Neuronal stem cell (in vitro differentiated cells): ENCODE results near the gene DNAH3.

Experiments
- DNase-seq: peaks from one replicate; pipeline ENCODE4 v3.0.0-alpha.2; 2013; ENCODE audit warnings: low spot score
- H2AFZ ChIP-seq: one replicate; pipeline ENCODE4 v1.6.1; 2013; ENCODE audit warnings: mild to moderate bottlenecking, low read length, inconsistent platforms
- H2AK5ac ChIP-seq: 2 replicates; pipeline ENCODE4 v1.6.1; 2013; ENCODE audit warnings: low read depth, mild to moderate bottlenecking, inconsistent platforms, low read length, moderate library complexity, mixed read lengths
- H2BK120ac ChIP-seq: 2 replicates; pipeline ENCODE4 v1.6.1; 2013; ENCODE audit warnings: low read depth, mild to moderate bottlenecking, inconsistent platforms, low read length, moderate library complexity, mixed read lengths
- H2BK12ac ChIP-seq: one replicate; pipeline ENCODE4 v1.6.1; 2013; ENCODE audit warnings: low read length, inconsistent platforms
- H2BK15ac ChIP-seq: 2 replicates; pipeline ENCODE4 v1.6.1; 2013; ENCODE audit warnings: mild to moderate bottlenecking, low read length, inconsistent platforms, mixed read lengths
- H2BK5ac ChIP-seq: one replicate; pipeline ENCODE4 v1.6.1; 2013; ENCODE audit warnings: inconsistent platforms, mild to moderate bottlenecking, low read length, moderate library complexity
- H3K14ac ChIP-seq: one replicate; pipeline ENCODE4 v1.6.1; 2013; ENCODE audit warnings: low read length, inconsistent platforms
- H3K18ac ChIP-seq: 2 replicates; pipeline ENCODE4 v1.6.1; 2013; ENCODE audit warnings: low read length, inconsistent platforms
- H3K23ac ChIP-seq: 2 replicates; pipeline ENCODE4 v1.6.1; 2013; ENCODE audit warnings: low read depth, mild to moderate bottlenecking, mixed read lengths, low read length, inconsistent platforms; ENCODE audit not compliant: poor library complexity
- H3K27ac ChIP-seq: replicated peaks from 3 replicates; pipeline ENCODE4 v1.5.1; 2013; ENCODE audit warnings: low read length, inconsistent platforms
- H3K27me3 ChIP-seq, 3 experiments: 2 replicates each; pipeline ENCODE4 v1.6.1; 2013; ENCODE audit warnings: low read length in 3 of 3, mild to moderate bottlenecking in 2 of 3, inconsistent platforms in 1 of 3, low read depth in 1 of 3, mixed read lengths in 1 of 3, moderate library complexity in 1 of 3; ENCODE audit not compliant: control insufficient read depth in 3 of 3, insufficient read depth in 3 of 3
- H3K36me3 ChIP-seq, 2 donors: replicated peaks in 1 of 2; 2 replicates each; pipeline ENCODE4 v1.6.1; 2013; ENCODE audit warnings: low read length in 2 of 2; ENCODE audit not compliant: control insufficient read depth in 2 of 2, insufficient read depth in 2 of 2
- H3K4ac ChIP-seq: 2 replicates; pipeline ENCODE4 v1.6.1; 2013; ENCODE audit warnings: inconsistent platforms, mild to moderate bottlenecking, low read length, moderate library complexity
- H3K4me1 ChIP-seq, 2 donors: 1 replicate in 1 of 2; 2 replicates in 1 of 2; pipeline ENCODE4 v1.6.1; 2013; ENCODE audit warnings: low read length in 2 of 2, low read depth in 1 of 2; ENCODE audit not compliant: control insufficient read depth in 2 of 2, insufficient read depth in 1 of 2
- H3K4me2 ChIP-seq: one replicate; pipeline ENCODE4 v1.6.1; 2013; ENCODE audit warnings: mild to moderate bottlenecking, low read length, inconsistent platforms; ENCODE audit not compliant: insufficient read depth, poor library complexity, severe bottlenecking
- H3K4me3 ChIP-seq, 2 donors: 2 replicates each; pipeline ENCODE4 v1.5.1; 2013; ENCODE audit warnings: low read length in 2 of 2, mild to moderate bottlenecking in 2 of 2, inconsistent platforms in 1 of 2, moderate library complexity in 1 of 2
- H3K79me1 ChIP-seq: one replicate; pipeline ENCODE4 v1.6.1; 2013; ENCODE audit warnings: low read depth, mild to moderate bottlenecking, inconsistent platforms, low read length, moderate library complexity
- H3K9ac ChIP-seq: one replicate; pipeline ENCODE4 v1.6.1; 2013; ENCODE audit warnings: mild to moderate bottlenecking, low read depth, low read length, inconsistent platforms; ENCODE audit not compliant: poor library complexity
- H3K9me3 ChIP-seq, 2 donors: replicated peaks in 1 of 2; 2 replicates each; pipeline versions ENCODE3 to v1.6.1; 2013; ENCODE audit warnings: low read length in 2 of 2, mild to moderate bottlenecking in 2 of 2, inconsistent platforms in 1 of 2, low read depth in 1 of 2, mixed read lengths in 1 of 2, moderate library complexity in 1 of 2; ENCODE audit not compliant: control insufficient read depth in 2 of 2, insufficient read depth in 1 of 2
- H4K8ac ChIP-seq: one replicate; pipeline ENCODE4 v1.6.1; 2013; ENCODE audit warnings: low read depth, mild to moderate bottlenecking, inconsistent platforms, low read length, moderate library complexity
- H4K91ac ChIP-seq: one replicate; pipeline ENCODE4 v1.6.1; 2013; ENCODE audit warnings: low read length, low read depth, mild to moderate bottlenecking, inconsistent platforms; ENCODE audit not compliant: poor library complexity
- WGBS, 2 donors: extraction: QIAGEN DNeasy Blood & Tissue Kit; methylation state at CpG; one replicate each; pipeline ENCODE4 v1.1.7; 2013; ENCODE audit warnings: missing lambda C conversion rate in 2 of 2, mixed read lengths in 1 of 2; ENCODE audit not compliant: insufficient read length in 2 of 2, insufficient replicate concordance in 1 of 2; ENCODE audit errors: extremely low coverage in 2 of 2; 5-methylcytosine and 5-hydroxymethylcytosine counted together

The DNAH3 gene

GRCh38 chr16:21159281-21159951, 8.8 kb upstream of the DNAH3 start:
- peak overlapping the region; percentile 95 for H3K4me2 ChIP-seq
- H3K9ac ChIP-seq, result peak overlapping the region; percentile 24
- peak overlapping the region; percentile 16 for H3K23ac ChIP-seq
- H3K27me3 ChIP-seq, result no peaks in the 10 kb centered on the region
- peak overlapping the region; percentile 70 for H2BK120ac ChIP-seq
- no peak overlapping the region for H2BK12ac ChIP-seq
- WGBS, 2 donors, result no CpG with 5 or more reads among the region's 27 CpGs
- peak overlapping the region; percentile 17 for H3K14ac ChIP-seq
- no peak overlapping the region for H4K8ac ChIP-seq
- H2AK5ac ChIP-seq, result no peak overlapping the region
- H3K36me3 ChIP-seq, result peaks cover 5 to 37% of the 10 kb centered on the region in 2 donors
- H2BK15ac ChIP-seq, result no peak overlapping the region
- H3K9me3 ChIP-seq, result no peaks in the 10 kb centered on the region
- H3K79me1 ChIP-seq, result no peaks in the 10 kb centered on the region
- H3K18ac ChIP-seq, result peak overlapping the region; percentile 92
- H2BK5ac ChIP-seq, result no peak overlapping the region
- H2AFZ ChIP-seq, result peak overlapping the region; percentile 98
- H3K4me3 ChIP-seq, result peak overlapping the region; percentile 75 to 86
- peaks cover 3 to 6% of the 10 kb centered on the region in 2 donors for H3K4me1 ChIP-seq
- DNase-seq, result peak; percentile 37
- no peak overlapping the region for H4K91ac ChIP-seq
- no peak overlapping the region for H3K27ac ChIP-seq
- H3K4ac ChIP-seq, result no peak overlapping the region

- Histone ChIP-seq H2BK120ac (peak within 1 kb of the TSS; percentile 70), H3K9me3 (no peaks in the 10 kb centered on the region), H3K4me1 (peaks cover 3 to 6% of the 10 kb centered on the region in 2 donors), H3K14ac (peak within 1 kb of the TSS; percentile 71), H2BK15ac (no peak within 1 kb of the TSS), H3K9ac (peak within 1 kb of the TSS; percentile 88), H2AK5ac (no peak within 1 kb of the TSS), H2AFZ (peak within 1 kb of the TSS; percentile 98), H3K36me3 (peaks cover 5 to 28% of the 10 kb centered on the region in 2 donors), H3K18ac (peak within 1 kb of the TSS; percentile 92), H3K27me3 (no peaks in the 10 kb centered on the region), H3K27ac (no peak within 1 kb of the TSS), H3K4ac (no peak within 1 kb of the TSS), H3K79me1 (no peaks in the 10 kb centered on the region), H3K4me3 (peak within 1 kb of the TSS; percentile 75 to 86), H4K91ac (no peak within 1 kb of the TSS), H3K23ac (peak within 1 kb of the TSS; percentile 73), H4K8ac (no peak within 1 kb of the TSS), H2BK5ac (no peak within 1 kb of the TSS), H2BK12ac (no peak within 1 kb of the TSS), H3K4me2 (peak within 1 kb of the TSS; percentile 95)
- no CpG with 5 or more reads among the region's 59 CpGs for WGBS, 2 donors
- DNase-seq, result peak; percentile 67
Measured at GRCh38 chr16:21158208-21159110, 7.8 kb upstream of the DNAH3 start, which contains the start of gene LDAF1. TSS of gene LDAF1 (plus strand) at chr16:21158674. CDS start at chr16:21161183, 2,509 bp downstream.

- Histone ChIP-seq H3K4me2 (no peak overlapping the region), H3K27me3 (no peaks in the 10 kb centered on the region), H3K4ac (no peak overlapping the region), H2BK15ac (no peak overlapping the region), H2BK12ac (no peak overlapping the region), H2AK5ac (no peak overlapping the region), H2BK5ac (no peak overlapping the region), H3K36me3 (peaks cover 5 to 20% of the 10 kb centered on the region in 2 donors), H2AFZ (peak overlapping the region; percentile 98), H2BK120ac (no peak overlapping the region), H3K79me1 (no peaks in the 10 kb centered on the region), H4K8ac (no peak overlapping the region), H3K9me3 (no peaks in the 10 kb centered on the region), H3K14ac (no peak overlapping the region), H3K4me1 (peaks cover 3 to 6% of the 10 kb centered on the region in 2 donors), H3K9ac (no peak overlapping the region), H3K18ac (no peak overlapping the region), H3K23ac (no peak overlapping the region), H4K91ac (no peak overlapping the region), H3K27ac (no peak overlapping the region), H3K4me3 (peak overlapping the region in 1 of 2 donors; percentile 75)
- no peak for DNase-seq
- WGBS, 2 donors, result no CpG with 5 or more reads among the region's 5 CpGs
Measured at GRCh38 chr16:21157632-21158031, 7.0 kb upstream of the DNAH3 start.
